ENCODE data around the gene CDC25C.
A peak's percentile ranks its signal among the peaks of the same experiment; 100 is the strongest.
"Not testable (repeated sequence)": the region's sequence is repeated elsewhere in the genome, so short reads cannot be mapped to it uniquely, and the experiment has no call there.

The CDC25C gene

GRCh38 chr5:138344887-138345622 is 13.5 kb upstream of the CDC25C start:
- DNase-seq, result no peak

- DNase-seq, result no peak
Measured at GRCh38 chr5:138340008-138340407, 8.4 kb upstream of the CDC25C start.

- DNase-seq, result no peak
Measured at GRCh38 chr5:138339464-138339863, 7.9 kb upstream of the CDC25C start.

GRCh38 chr5:138339091-138339456 is 7.5 kb upstream of the CDC25C start:
- DNase-seq, result no peak

GRCh38 chr5:138338411-138339090 is 6.9 kb upstream of the CDC25C start:
- DNase-seq, result no peak

- DNase-seq, result peak; percentile 72
Measured at GRCh38 chr5:138337685-138338410, 6.2 kb upstream of the CDC25C start, which contains the start of gene FAM53C. Gene FAM53C (plus strand): TSS chr5:138338266. CDS start chr5:138341336, 3,070 bp downstream.

GRCh38 chr5:138336952-138337684 is 5.5 kb upstream of the CDC25C start:
- peak; percentile 72 for DNase-seq

- no peak for DNase-seq
Measured at GRCh38 chr5:138334867-138335447, 3.4 kb upstream of the CDC25C start.

GRCh38 chr5:138330813-138331448 is 673 bp downstream of the CDC25C start:
- no peak for DNase-seq

- not testable (repeated sequence) for DNase-seq
Measured at GRCh38 chr5:138318211-138318610, 13.4 kb downstream of the CDC25C start.

- DNase-seq, result no peak
Measured at GRCh38 chr5:138316355-138316754, 15.2 kb downstream of the CDC25C start.

- no peak for DNase-seq
Measured at GRCh38 chr5:138315751-138316278, 15.8 kb downstream of the CDC25C start.

- DNase-seq, result no peak
Measured at GRCh38 chr5:138305797-138306196, 25.8 kb downstream of the CDC25C start.

GRCh38 chr5:138303372-138303771 is 28.2 kb downstream of the CDC25C start:
- no peak for DNase-seq

- DNase-seq, result no peak
Measured at GRCh38 chr5:138289296-138289695, 42.3 kb downstream of the CDC25C start.

GRCh38 chr5:138287246-138287645 is 44.4 kb downstream of the CDC25C start:
- no peak for DNase-seq

GRCh38 chr5:138282920-138283742 is 48.5 kb downstream of the CDC25C start:
- DNase-seq, result no peak

- no peak for DNase-seq
Measured at GRCh38 chr5:138280915-138281314, 50.7 kb downstream of the CDC25C start.

GRCh38 chr5:138276402-138277054 is 55.1 kb downstream of the CDC25C start:
- DNase-seq, result no peak

GRCh38 chr5:138275895-138276294 is 55.7 kb downstream of the CDC25C start:
- no peak for DNase-seq

All from KG1 (cell line).